Measurements from ENCODE around the gene CRADD.

DNA sequence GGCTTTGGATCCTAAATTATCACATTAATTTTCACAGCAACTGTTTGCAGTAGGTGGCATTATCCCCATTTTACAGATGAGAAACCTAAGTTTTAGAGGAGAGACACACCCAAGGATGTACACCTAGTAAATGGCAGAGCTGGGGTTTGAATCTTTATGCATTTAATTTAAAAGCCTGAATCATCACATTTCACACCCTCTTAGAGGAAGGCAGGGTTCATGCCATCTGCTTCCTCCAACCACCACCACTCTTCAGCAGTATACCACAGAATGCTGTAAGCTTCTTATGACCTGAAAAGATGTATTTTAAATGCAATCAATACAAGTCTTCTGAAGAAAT is 90.3 kb downstream of the CRADD start:
- no peak for TF ChIP-seq CTCF (IDR thresholded peaks at IDR 0.05)
- no peak for TF ChIP-seq POLR2A (IDR thresholded peaks at IDR 0.05)
